ENCODE measurements around the gene RAB5B.
A peak's percentile ranks its signal among the peaks of the same experiment; 100 is the strongest.
"Not testable (repeated sequence)": the region's sequence is repeated elsewhere in the genome, so short reads cannot be mapped to it uniquely, and the experiment has no call there.

The RAB5B gene

GRCh38 chr12:55942055-55942454 is 31.8 kb upstream of the RAB5B start:
- no peak for DNase-seq (ENCODE audit: low spot score)

GRCh38 chr12:55942577-55943136 is 31.2 kb upstream of the RAB5B start:
- DNase-seq (ENCODE audit: low spot score), result no peak

- no peak for DNase-seq (ENCODE audit: low spot score)
These were observed 27.3 kb upstream of the RAB5B start for GRCh38 chr12:55946553-55946952.

GRCh38 chr12:55955344-55955743 is 18.5 kb upstream of the RAB5B start:
- no peak for DNase-seq (ENCODE audit: low spot score)

- DNase-seq (ENCODE audit: low spot score), result peak; percentile 48
These were observed 17.9 kb upstream of the RAB5B start for GRCh38 chr12:55955800-55956508.

- DNase-seq (ENCODE audit: low spot score), result no peak
These were observed 16.6 kb upstream of the RAB5B start for GRCh38 chr12:55957106-55957859.

- DNase-seq (ENCODE audit: low spot score), result no peak
These were observed 10.1 kb upstream of the RAB5B start for GRCh38 chr12:55963760-55964159.

- no peak for DNase-seq (ENCODE audit: low spot score)
These were observed 8.6 kb upstream of the RAB5B start for GRCh38 chr12:55965240-55965639.

- no peak for DNase-seq (ENCODE audit: low spot score)
These were observed 7.9 kb upstream of the RAB5B start, which contains the start of gene PMEL for GRCh38 chr12:55965941-55966407. TSS of gene PMEL (minus strand) at chr12:55966042. CDS start at chr12:55966011, 31 bp downstream.

GRCh38 chr12:55966408-55967281 is 7.2 kb upstream of the RAB5B start, which contains the start of gene CDK2:
TSS of gene CDK2 (plus strand) at chr12:55966830. CDS start at chr12:55967009, 179 bp downstream.
- peak; percentile 87 for DNase-seq (ENCODE audit: low spot score)

GRCh38 chr12:55969356-55969755 is 4.5 kb upstream of the RAB5B start:
- no peak for DNase-seq (ENCODE audit: low spot score)

GRCh38 chr12:55970775-55971174 is 3.1 kb upstream of the RAB5B start:
- DNase-seq (ENCODE audit: low spot score), result no peak

GRCh38 chr12:55972042-55972441 is 1.8 kb upstream of the RAB5B start:
- no peak for DNase-seq (ENCODE audit: low spot score)

GRCh38 chr12:55972456-55972855 is 1.4 kb upstream of the RAB5B start:
- no peak for DNase-seq (ENCODE audit: low spot score)

GRCh38 chr12:55972911-55973598 is 823 bp upstream of the RAB5B start:
- no peak for DNase-seq (ENCODE audit: low spot score)

- DNase-seq (ENCODE audit: low spot score), result peak; percentile 26
These were observed 441 bp downstream of the RAB5B start for GRCh38 chr12:55974308-55974730.

- DNase-seq (ENCODE audit: low spot score), result no peak
These were observed 4.5 kb downstream of the RAB5B start for GRCh38 chr12:55978393-55978792.

- DNase-seq (ENCODE audit: low spot score), result no peak
These were observed 5.2 kb downstream of the RAB5B start for GRCh38 chr12:55979069-55979468.

GRCh38 chr12:55981882-55982281 is 8.0 kb downstream of the RAB5B start:
- DNase-seq (ENCODE audit: low spot score), result not testable (repeated sequence)

- DNase-seq (ENCODE audit: low spot score), result no peak
These were observed 8.6 kb downstream of the RAB5B start for GRCh38 chr12:55982319-55982936.

All from CD4-positive, alpha-beta T cell treated with Interleukin-6 at 100 ng/mL for 8 hours (primary cell).